ENCODE results near the gene SIK2. TPM values are rescaled to one million over a fixed set of nuclear protein-coding genes. Genes with fewer than 3 reads are reported as not detected.

SIK2 gene
- polyA plus RNA-seq, 1 experiment, result 23.4 TPM

- no peak for TF ChIP-seq CTCF (IDR thresholded peaks at IDR 0.05; ENCODE audit: low read depth, low read length)
- H3K9me3 ChIP-seq (ENCODE audit: control insufficient read depth, insufficient read depth, low read length), result no peaks in the 10 kb centered on the region
- POLR2A ChIA-PET, result no interaction called here
- CTCF ChIA-PET, result interaction anchor here (1.3 kb wide), 1 partner anchor 29 kb away, joined by 5 read pairs; no protein-coding TSS in a partner anchor
- no peak for DNase-seq (ENCODE audit: low read depth, low spot score)
- no peak overlapping the region for H3K27ac ChIP-seq (ENCODE audit: low read depth, low read length)
- no peak overlapping the region for H3K4me3 ChIP-seq (ENCODE audit: low read depth, low read length)
- no peaks in the 10 kb centered on the region for H3K27me3 ChIP-seq (ENCODE audit: control insufficient read depth, insufficient read depth, low read length)
These were observed 31.6 kb downstream of the SIK2 start for GRCh38 chr11:111633756-111634362.

GRCh38 chr11:111634981-111635705, 32.9 kb downstream of the SIK2 start:
- Histone ChIP-seq H3K4me3 (ENCODE audit: low read depth, low read length) (no peak overlapping the region), H3K27me3 (ENCODE audit: control insufficient read depth, insufficient read depth, low read length) (no peaks in the 10 kb centered on the region), H3K9me3 (ENCODE audit: control insufficient read depth, insufficient read depth, low read length) (no peaks in the 10 kb centered on the region), H3K27ac (ENCODE audit: low read depth, low read length) (no peak overlapping the region)
- ChIA-PET POLR2A (no interaction called here), CTCF (no interaction called here)
- no peak for TF ChIP-seq CTCF (IDR thresholded peaks at IDR 0.05; ENCODE audit: low read depth, low read length)
- DNase-seq (ENCODE audit: low read depth, low spot score), result no peak

GRCh38 chr11:111635706-111636045, 33.4 kb downstream of the SIK2 start:
- Histone ChIP-seq H3K27ac (ENCODE audit: low read depth, low read length) (peak overlapping the region; percentile 53), H3K9me3 (ENCODE audit: control insufficient read depth, insufficient read depth, low read length) (no peaks in the 10 kb centered on the region), H3K27me3 (ENCODE audit: control insufficient read depth, insufficient read depth, low read length) (no peaks in the 10 kb centered on the region), H3K4me3 (ENCODE audit: low read depth, low read length) (no peak overlapping the region; the same call in 1 of the 2 replicates)
- TF ChIP-seq CTCF (IDR thresholded peaks at IDR 0.05; ENCODE audit: low read depth, low read length), result no peak
- CTCF ChIA-PET, result interaction anchor here (0.6 kb wide), 1 partner anchor 236 kb away, joined by 3 read pairs; no protein-coding TSS in a partner anchor
- POLR2A ChIA-PET, result no interaction called here
- DNase-seq (ENCODE audit: low read depth, low spot score), result peak; percentile 29

GRCh38 chr11:111637885-111638284, 35.6 kb downstream of the SIK2 start:
- DNase-seq (ENCODE audit: low read depth, low spot score), result no peak
- no peaks in the 10 kb centered on the region for H3K9me3 ChIP-seq (ENCODE audit: control insufficient read depth, insufficient read depth, low read length)
- ChIA-PET POLR2A (no interaction called here), CTCF (interaction anchor here (1.5 kb wide), 1 partner anchor 33 kb away, joined by 6 read pairs; no protein-coding TSS in a partner anchor)
- no peak for TF ChIP-seq CTCF (IDR thresholded peaks at IDR 0.05; ENCODE audit: low read depth, low read length)
- H3K4me3 ChIP-seq (ENCODE audit: low read depth, low read length), result no peak overlapping the region
- H3K27ac ChIP-seq (ENCODE audit: low read depth, low read length), result no peak overlapping the region
- H3K27me3 ChIP-seq (ENCODE audit: control insufficient read depth, insufficient read depth, low read length), result no peaks in the 10 kb centered on the region

- Histone ChIP-seq H3K4me3 (ENCODE audit: low read depth, low read length) (no peak overlapping the region), H3K27ac (ENCODE audit: low read depth, low read length) (no peak overlapping the region), H3K27me3 (ENCODE audit: control insufficient read depth, insufficient read depth, low read length) (no peaks in the 10 kb centered on the region), H3K9me3 (ENCODE audit: control insufficient read depth, insufficient read depth, low read length) (no peaks in the 10 kb centered on the region)
- ChIA-PET CTCF (interaction anchor here (1.5 kb wide), 1 partner anchor 35 kb away, joined by 6 read pairs; no protein-coding TSS in a partner anchor), POLR2A (no interaction called here)
- TF ChIP-seq CTCF (IDR thresholded peaks at IDR 0.05; ENCODE audit: low read depth, low read length), result no peak
- no peak for DNase-seq (ENCODE audit: low read depth, low spot score)
These were observed 37.1 kb downstream of the SIK2 start for GRCh38 chr11:111639226-111639925.
